Ectodermal cell (in vitro differentiated cells): ENCODE measurements around the gene TTN.

ENCODE experiments used
- H3K27ac ChIP-seq: 2 replicates; pipeline ENCODE4 v1.7.0; 2013; ENCODE audit warnings: mild to moderate bottlenecking, low read depth, low read length; ENCODE audit not compliant: insufficient read depth, poor library complexity, severe bottlenecking
- H3K27me3 ChIP-seq: 2 replicates; pipeline ENCODE4 v1.7.0; 2013; ENCODE audit warnings: mild to moderate bottlenecking, low read length; ENCODE audit not compliant: insufficient read depth, control insufficient read depth, poor library complexity, severe bottlenecking
- H3K36me3 ChIP-seq: one replicate; pipeline ENCODE4 v1.7.0; 2013; ENCODE audit warnings: low read length; ENCODE audit not compliant: control insufficient read depth, insufficient read depth
- H3K4me1 ChIP-seq: one replicate; pipeline ENCODE4 v1.7.0; 2013; ENCODE audit warnings: low read length; ENCODE audit not compliant: control insufficient read depth, insufficient read depth
- H3K4me3 ChIP-seq: 2 replicates; pipeline ENCODE4 v1.7.0; 2013; ENCODE audit warnings: low read depth, low read length, control low read depth; ENCODE audit not compliant: insufficient read depth
- H3K9me3 ChIP-seq: 2 replicates; pipeline ENCODE4 v1.7.0; 2013; ENCODE audit warnings: mild to moderate bottlenecking, low read length, moderate library complexity; ENCODE audit not compliant: control insufficient read depth
- WGBS, 2 experiments: methylation state at CpG; one replicate each; pipeline ENCODE4 v1.1.7; 2013; ENCODE audit warnings: missing lambda C conversion rate in 2 of 2; 5-methylcytosine and 5-hydroxymethylcytosine counted together

TTN gene

GRCh38 chr2:178833382-178833781 is 26.2 kb upstream of the TTN start:
- no peaks in the 10 kb centered on the region for H3K27me3 ChIP-seq
- WGBS, 2 experiments: 95% methylated on average over 5 of the region's 5 CpGs
- H3K36me3 ChIP-seq: no peaks in the 10 kb centered on the region
- no peak overlapping the region for H3K4me3 ChIP-seq
- H3K4me1 ChIP-seq: no peaks in the 10 kb centered on the region
- H3K9me3 ChIP-seq: no peaks in the 10 kb centered on the region
- H3K27ac ChIP-seq: no peak overlapping the region

- no peak overlapping the region for H3K27ac ChIP-seq
- H3K36me3 ChIP-seq: no peaks in the 10 kb centered on the region
- H3K4me3 ChIP-seq: no peak overlapping the region
- H3K9me3 ChIP-seq: no peaks in the 10 kb centered on the region
- H3K4me1 ChIP-seq: no peaks in the 10 kb centered on the region
- 79 to 86% methylated on average over 2 of the region's 2 CpGs for WGBS, 2 experiments
- no peaks in the 10 kb centered on the region for H3K27me3 ChIP-seq
Measured at GRCh38 chr2:178830451-178830850, 23.2 kb upstream of the TTN start.

- Histone ChIP-seq H3K9me3 (no peaks in the 10 kb centered on the region), H3K4me3 (no peak overlapping the region), H3K27me3 (no peaks in the 10 kb centered on the region), H3K36me3 (no peaks in the 10 kb centered on the region), H3K4me1 (no peaks in the 10 kb centered on the region), H3K27ac (no peak overlapping the region)
- 89 to 90% methylated on average over 2 to 3 of the region's 3 CpGs for WGBS, 2 experiments
Measured at GRCh38 chr2:178829981-178830380, 22.8 kb upstream of the TTN start.

GRCh38 chr2:178829299-178829960 is 22.2 kb upstream of the TTN start:
- Histone ChIP-seq H3K36me3 (no peaks in the 10 kb centered on the region), H3K9me3 (no peaks in the 10 kb centered on the region), H3K4me1 (no peaks in the 10 kb centered on the region), H3K4me3 (no peak overlapping the region), H3K27me3 (no peaks in the 10 kb centered on the region), H3K27ac (no peak overlapping the region)
- WGBS, 2 experiments: 91 to 96% methylated on average over 3 of the region's 3 CpGs

GRCh38 chr2:178828486-178828881 is 21.3 kb upstream of the TTN start:
- H3K36me3 ChIP-seq: no peaks in the 10 kb centered on the region
- WGBS, 2 experiments: 89 to 93% methylated on average over 2 to 3 of the region's 4 CpGs
- H3K4me3 ChIP-seq: no peak overlapping the region
- no peak overlapping the region for H3K27ac ChIP-seq
- no peaks in the 10 kb centered on the region for H3K9me3 ChIP-seq
- H3K4me1 ChIP-seq: no peaks in the 10 kb centered on the region
- no peaks in the 10 kb centered on the region for H3K27me3 ChIP-seq

GRCh38 chr2:178827739-178828485 is 20.7 kb upstream of the TTN start:
- Histone ChIP-seq H3K27me3 (no peaks in the 10 kb centered on the region), H3K9me3 (no peaks in the 10 kb centered on the region), H3K4me1 (no peaks in the 10 kb centered on the region), H3K27ac (no peak overlapping the region), H3K4me3 (no peak overlapping the region), H3K36me3 (no peaks in the 10 kb centered on the region)
- 83 to 86% methylated on average over 9 of the region's 9 CpGs for WGBS, 2 experiments

- no peaks in the 10 kb centered on the region for H3K36me3 ChIP-seq
- H3K27me3 ChIP-seq: no peaks in the 10 kb centered on the region
- whole genome bisulfite sequencing, 2 experiments: 89 to 96% methylated on average over 1 of the region's 1 CpG
- no peaks in the 10 kb centered on the region for H3K4me1 ChIP-seq
- no peak overlapping the region for H3K4me3 ChIP-seq
- H3K9me3 ChIP-seq: no peaks in the 10 kb centered on the region
- no peak overlapping the region for H3K27ac ChIP-seq
Measured at GRCh38 chr2:178827111-178827510, 19.9 kb upstream of the TTN start.

GRCh38 chr2:178825183-178825582 is 18.0 kb upstream of the TTN start:
- H3K4me3 ChIP-seq: no peak overlapping the region
- no peaks in the 10 kb centered on the region for H3K36me3 ChIP-seq
- H3K27ac ChIP-seq: no peak overlapping the region
- no peaks in the 10 kb centered on the region for H3K9me3 ChIP-seq
- H3K27me3 ChIP-seq: no peaks in the 10 kb centered on the region
- H3K4me1 ChIP-seq: no peaks in the 10 kb centered on the region
- WGBS, 2 experiments: 50% methylated on average over 1 of the region's 1 CpG; no CpG with 5 or more reads in 1 of the 2 experiments

- no peaks in the 10 kb centered on the region for H3K36me3 ChIP-seq
- WGBS, 2 experiments: 94 to 96% methylated on average over 7 of the region's 7 CpGs
Measured at GRCh38 chr2:178824181-178824580, 17.0 kb upstream of the TTN start.

GRCh38 chr2:178819992-178820391 is 12.8 kb upstream of the TTN start:
- Histone ChIP-seq H3K27me3 (no peaks in the 10 kb centered on the region), H3K9me3 (no peaks in the 10 kb centered on the region), H3K4me3 (no peak overlapping the region), H3K27ac (no peak overlapping the region), H3K36me3 (no peaks in the 10 kb centered on the region), H3K4me1 (no peaks in the 10 kb centered on the region)
- WGBS, 2 experiments: 57 to 65% methylated on average over 3 to 4 of the region's 4 CpGs

More at GRCh38 chr2:178824181-178824580, 17.0 kb upstream of the TTN start:
- H3K4me1 ChIP-seq: no peaks in the 10 kb centered on the region
- H3K4me3 ChIP-seq: no peak overlapping the region
- no peak overlapping the region for H3K27ac ChIP-seq
- no peaks in the 10 kb centered on the region for H3K9me3 ChIP-seq
- H3K27me3 ChIP-seq: no peaks in the 10 kb centered on the region
